DMS114 treated with DMSO at 0.1 percent for 48 hours (cell line): ENCODE data around the gene GPR39.

Source experiments
- DNase-seq: peaks from one replicate; lab custom pipeline; 2025; ENCODE audit not compliant: unreplicated experiment; lab: John Stamatoyannopoulos, UW

Gene GPR39

DNA sequence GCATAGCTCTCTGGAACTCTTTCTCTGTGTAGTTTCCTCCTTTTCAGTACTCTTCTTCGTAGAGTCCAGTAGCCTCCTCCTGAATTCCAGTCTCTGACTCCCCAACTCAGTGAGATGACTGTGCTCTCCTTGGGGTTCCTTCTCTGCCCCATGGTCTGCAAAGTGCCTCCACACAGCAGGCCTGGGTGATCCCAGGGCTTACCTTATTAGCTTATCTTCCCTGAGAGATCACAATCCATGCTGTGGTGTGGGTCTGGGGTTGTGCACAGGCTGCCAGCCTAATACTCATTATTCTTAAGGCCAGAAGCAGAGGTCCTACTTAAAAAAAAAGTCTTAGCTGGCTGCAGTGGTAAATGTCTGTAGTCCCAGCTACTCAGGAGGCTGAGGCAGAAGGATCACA, 4.6 kb upstream of the GPR39 start:
- DNase-seq = no peak

DNA sequence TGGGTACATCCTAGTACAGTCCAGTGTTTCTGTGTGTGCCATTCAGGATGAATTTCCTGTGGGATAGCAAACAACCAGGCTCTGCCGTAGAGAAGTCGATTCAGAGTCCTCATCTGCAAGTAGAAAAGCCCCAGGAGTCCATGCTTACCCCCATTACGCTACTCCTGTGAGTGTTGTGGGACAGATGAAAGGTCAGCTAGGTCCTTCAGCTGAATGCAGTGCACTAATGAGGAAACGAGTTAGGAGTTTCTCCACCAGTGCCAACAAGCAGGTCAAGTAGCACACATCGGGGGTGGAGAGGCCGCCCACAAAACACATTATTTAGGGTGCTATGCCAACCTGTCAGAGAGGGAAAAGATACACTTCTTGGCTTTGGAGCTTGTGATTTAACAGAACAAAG, 2.5 kb upstream of the GPR39 start:
- no peak for DNase-seq

DNA sequence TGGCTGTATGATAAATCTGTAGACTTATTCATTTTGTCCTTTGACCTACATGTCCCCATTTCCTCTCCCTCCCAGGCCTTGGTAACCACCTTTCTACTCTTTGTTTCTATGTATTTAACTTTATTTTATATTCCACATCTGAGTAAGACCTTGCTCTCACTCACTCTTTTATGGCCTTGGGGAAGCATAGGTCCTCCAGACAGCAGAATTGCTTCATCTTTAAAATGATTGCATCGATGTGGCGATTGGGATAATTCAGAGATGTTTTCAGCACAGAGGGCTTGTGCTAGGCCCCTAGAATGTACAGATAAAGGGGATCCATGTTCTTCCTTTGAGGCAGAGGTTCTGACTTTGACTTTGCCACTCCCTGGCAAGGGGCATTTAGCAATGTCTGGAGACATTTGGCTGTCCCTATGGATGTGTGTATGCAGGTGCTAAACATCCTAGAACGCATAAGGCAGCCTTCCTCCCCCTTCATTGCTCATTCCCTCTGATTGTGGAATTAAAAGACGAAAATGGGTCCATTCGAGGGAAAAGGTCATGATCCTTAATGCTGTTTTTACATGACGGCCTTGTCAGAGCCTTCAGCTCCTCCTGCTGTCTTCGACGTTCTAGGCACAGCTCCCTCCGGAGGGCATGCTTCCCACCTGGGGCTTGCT, 1.2 kb upstream of the GPR39 start:
- DNase-seq = no peak

DNA sequence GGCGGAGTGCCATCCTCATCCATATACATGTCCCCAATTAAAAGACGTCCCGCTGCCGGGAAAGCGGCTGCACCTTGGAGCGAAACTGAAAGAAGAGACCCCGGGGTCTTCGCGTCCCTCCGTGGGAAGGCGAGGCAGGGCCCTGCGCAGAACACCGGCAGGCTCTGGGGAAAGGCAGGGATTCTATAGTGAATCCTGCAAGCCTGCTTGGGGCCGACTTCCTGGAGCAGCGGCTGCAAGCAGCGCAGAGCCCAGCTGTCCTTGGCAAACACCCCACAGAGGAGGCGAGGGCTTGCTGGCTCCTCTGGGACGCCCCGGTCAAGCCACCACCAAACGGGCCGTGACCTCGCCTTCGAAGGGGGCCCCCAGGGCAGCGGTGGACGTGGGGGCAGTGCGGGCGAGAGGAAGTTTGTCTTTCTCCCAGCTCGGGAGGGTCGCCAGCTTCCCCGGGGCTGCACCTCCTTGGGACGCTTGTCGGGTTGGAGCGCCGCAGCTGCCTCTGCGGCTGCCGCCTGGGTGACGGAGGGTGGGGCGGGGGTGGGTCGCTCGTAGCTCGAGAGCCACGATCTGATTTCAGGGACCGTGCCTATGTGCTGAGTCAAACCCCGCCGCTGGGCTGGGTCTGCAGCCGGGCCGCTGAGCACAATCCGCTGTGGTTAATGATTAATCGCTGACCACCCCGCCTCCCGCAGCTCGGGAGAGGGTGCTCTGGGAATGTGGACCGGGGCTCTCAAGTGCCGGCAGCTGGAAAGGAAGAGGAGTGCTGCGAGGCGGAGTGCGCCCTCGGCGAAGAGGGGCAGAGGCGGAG, 486 bp upstream of the GPR39 start:
- DNase-seq = no peak

DNA sequence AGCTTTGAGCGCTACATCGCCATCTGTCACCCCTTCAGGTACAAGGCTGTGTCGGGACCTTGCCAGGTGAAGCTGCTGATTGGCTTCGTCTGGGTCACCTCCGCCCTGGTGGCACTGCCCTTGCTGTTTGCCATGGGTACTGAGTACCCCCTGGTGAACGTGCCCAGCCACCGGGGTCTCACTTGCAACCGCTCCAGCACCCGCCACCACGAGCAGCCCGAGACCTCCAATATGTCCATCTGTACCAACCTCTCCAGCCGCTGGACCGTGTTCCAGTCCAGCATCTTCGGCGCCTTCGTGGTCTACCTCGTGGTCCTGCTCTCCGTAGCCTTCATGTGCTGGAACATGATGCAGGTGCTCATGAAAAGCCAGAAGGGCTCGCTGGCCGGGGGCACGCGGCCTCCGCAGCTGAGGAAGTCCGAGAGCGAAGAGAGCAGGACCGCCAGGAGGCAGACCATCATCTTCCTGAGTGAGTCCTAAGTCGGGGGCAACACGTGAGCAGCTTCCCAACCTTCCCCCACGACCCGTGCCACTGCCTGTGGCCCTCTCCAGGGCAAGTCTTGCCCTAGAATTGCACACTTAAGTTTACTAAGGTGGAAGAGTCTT, 928 bp downstream of the GPR39 start:
- DNase-seq = no peak

DNA sequence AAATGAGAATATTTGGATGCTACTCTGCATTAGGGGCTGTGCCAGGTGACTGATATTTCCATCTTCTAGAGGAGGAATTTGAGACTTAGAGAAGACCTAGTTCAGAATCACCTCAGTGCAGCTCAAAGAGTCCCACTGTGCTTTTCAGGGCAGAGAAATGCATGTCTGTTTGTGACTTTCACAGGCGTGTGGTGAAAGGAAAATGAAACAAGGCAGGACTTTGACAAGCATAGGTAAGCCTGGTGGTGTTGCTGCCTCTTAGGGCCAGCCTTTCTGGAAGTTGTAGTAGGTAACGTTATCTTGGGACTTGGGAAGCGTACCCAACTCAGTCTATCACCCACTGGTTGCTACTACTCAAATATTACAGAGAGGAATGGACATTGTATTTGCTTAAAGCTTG, 2.6 kb downstream of the GPR39 start:
- no peak for DNase-seq

DNA sequence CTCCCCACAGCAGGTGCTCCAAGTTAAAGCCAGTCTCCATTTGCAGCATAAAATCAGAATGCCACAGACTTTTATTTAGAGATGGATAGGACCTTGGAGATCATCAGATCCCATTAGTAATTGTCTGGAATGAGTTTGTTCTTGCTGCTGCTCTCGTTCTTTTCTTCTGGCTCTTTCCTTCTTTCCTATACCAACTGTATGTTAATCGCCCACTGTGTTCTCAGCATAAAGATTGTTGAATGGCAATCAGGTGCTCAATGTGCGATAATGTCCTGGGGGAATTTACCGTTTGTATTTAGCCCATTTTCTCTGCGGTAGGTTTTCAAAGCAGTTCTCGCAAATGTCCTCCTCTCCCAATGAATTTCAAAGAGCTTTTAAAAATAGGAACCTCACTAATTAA, 3.3 kb downstream of the GPR39 start:
- DNase-seq = no peak

DNA sequence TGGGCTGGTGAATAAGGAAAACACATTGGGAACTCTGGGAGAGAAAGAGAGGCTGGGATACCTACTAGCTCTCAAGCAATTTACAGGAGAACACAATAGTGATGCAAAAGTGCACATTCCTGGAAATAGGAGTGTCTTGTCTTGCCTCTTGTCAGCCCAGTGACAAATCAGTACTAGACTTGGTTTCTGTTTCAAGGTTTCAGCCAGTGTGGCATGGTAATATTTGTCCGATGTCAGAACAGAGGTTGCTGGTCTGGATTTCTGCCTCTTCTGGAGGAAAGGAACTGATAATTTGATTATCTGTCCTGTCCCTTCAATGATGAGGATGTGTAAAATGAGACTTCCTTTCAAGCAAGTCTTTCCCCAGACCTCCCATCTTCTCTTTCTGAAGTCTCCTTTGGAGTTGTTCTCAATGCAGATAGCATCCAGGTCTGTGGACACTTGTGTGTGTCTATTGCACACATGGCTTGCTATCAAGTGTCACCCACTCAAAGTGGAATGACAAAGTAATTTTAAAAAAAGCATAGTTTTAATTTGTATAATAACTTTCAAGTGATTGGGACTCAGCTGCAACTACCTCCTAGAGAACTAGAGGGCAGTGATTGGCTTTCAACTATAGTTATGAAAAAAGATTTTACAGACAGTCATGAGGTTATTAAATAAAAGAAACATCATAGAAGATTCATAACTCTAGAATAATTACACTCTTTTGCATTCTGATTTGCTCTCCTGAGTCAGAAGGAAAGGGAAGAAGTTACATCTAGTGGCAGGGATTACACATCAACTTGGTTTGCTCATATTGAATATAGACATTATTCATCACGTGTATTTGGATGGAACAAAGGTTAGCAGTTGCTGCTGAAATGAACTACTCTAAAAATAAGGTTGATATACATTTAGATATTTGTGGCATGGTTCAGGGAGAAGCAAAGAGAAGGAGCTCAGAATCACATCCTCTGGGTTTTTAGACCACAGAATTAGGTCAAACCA, 4.5 kb downstream of the GPR39 start:
- no peak for DNase-seq

DNA sequence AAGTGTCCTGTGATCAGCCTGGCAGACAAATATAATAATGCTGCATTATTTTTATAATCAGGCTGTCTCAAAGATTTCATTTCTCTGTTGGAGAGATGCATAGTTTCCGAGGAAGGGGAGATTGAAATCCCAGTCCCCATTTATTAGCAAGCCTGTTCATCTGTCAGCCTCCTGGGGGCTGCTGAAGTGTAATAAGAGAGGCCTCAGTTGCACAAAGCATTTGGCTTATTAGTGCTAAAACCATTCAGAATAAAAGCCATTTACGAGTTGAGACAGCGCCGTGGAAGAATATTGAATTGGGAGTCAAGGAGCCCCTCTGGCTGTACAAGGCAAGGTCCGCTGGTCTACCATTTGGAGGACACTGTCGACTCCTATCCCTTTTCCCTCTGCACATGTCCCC, 6.1 kb downstream of the GPR39 start:
- no peak for DNase-seq

DNA sequence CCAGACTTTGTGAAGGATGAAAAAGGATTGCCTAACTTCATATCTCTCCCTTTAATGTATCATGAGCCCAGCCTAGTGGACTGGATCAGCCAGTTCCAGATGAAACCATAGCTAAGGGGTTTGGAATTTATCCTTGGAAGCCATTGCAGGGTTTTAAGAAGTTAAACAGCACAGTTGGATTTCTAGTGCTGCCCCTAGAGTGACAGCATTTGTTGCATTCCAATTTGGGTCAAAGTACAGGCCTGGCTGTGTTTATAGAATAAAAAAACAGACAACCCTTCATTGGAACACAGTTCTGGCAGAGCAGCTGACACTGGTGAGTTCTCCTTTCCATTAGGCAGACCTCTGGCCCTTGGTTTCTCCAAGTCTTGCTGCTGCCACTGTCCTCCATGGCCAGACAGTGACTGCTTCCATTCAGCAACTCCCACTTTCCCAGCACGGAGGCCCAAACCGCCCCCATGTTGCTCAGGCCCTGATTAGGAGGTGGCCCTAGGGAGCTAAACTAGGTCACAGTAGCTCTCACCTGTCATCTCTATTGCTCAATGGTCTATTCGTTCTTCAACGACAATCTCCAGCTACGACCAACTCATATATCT, 8.0 kb downstream of the GPR39 start:
- DNase-seq = no peak

DNA sequence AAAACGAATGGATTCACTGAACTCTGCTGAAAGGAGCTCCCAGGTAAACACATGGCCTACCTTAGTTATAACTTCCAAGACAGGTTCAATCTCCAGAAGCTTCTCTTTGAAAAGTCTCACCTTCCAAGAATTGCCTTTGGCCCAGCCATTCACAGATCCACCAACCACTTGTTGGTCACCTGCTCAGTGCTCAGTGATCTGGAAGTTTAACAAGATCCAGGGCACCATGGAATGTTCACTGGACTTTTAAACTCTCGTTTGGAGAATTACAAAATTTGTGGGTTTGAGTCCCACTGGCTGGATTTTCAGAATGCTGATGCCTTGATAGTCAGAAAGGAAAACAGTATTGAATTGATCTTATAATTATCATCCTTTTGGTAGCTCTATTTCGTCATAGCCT, 9.4 kb downstream of the GPR39 start:
- no peak for DNase-seq

DNA sequence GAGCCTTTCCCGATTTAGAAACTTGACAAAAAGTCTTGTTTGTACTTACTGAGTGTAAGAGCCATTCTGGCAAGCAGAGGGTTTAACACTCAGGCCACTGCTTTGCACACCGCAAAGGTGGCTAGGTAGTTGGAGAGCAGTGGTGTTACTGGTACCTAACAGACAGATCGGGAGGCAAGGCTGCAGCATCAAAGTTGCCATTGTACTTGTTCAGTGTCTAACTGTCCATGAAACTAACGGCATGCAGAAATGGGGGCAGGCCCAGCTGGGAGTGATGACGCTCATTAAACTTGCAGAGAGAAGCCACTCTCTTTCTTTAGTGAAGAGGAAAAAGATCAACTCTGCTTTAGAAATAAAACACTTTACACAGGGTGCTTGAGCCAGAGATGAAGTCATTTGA, 10.1 kb downstream of the GPR39 start:
- DNase-seq = no peak

DNA sequence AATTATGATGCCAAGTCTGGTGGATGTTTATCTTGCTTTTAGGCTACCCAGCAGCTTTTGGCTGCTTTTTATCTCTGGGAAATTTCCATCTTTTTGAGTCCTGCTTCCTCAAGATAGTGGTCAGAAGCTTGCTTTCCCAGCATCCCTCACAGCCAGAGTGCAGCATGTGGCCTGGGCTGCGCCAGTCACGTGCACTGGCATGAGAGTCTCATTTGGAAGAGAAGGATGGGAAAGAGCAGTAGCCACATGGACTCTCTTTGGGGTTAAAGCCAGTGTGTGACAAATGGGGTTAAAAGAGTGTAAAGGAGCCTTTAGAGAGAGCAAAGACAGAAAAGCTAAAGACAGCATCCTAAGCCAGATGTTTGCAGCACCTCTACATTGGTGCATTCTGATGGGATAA, 12.7 kb downstream of the GPR39 start:
- no peak for DNase-seq

DNA sequence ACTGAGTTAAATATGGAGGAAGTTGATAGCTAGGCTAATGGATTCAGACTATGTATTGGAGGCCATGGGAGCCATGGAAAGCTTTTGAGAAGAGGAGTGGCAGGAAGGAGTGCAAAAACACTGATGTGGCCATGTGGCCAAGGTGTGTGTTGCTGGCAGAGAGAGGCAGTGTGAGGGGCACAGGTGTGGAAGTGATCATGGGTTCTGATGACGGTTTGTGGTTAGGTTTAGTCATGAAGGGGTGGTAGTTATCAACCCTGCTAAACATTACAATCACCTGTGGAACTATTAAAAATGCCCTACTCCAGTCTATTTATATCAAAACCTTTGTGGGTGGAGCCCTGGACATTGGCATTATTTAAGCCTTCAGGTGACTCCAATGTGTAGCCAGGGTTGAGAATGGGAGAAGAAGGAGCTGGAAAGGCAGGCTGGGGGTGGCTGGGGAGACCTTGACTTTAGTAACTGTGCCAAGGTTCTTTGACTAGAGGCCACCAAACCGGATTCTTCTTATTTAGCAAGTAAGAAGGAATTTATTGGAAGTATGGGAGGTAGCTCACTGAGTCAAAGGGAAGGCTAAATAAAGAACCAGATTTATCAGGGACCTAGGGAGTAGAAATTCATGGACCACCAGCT, 13.5 kb downstream of the GPR39 start:
- no peak for DNase-seq

DNA sequence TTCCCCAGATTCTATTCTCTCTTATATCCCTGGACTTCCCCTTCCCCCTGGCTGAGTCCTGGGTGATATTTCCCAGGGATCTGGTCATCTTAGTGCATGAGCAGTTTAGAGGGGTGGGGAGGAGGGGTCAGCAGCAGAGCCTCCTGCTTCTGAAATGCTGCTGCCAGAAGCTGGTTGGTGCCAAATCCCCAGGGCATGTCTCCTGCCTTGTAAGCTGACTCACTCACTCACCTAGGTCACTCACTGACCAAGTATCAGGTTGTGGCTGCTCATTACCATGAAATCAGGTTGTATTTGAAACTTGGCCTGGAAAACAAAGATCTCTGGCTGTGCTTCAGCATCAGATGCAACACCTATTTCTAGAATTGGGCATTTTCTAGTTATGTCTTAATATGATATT, 14.3 kb downstream of the GPR39 start:
- no peak for DNase-seq

DNA sequence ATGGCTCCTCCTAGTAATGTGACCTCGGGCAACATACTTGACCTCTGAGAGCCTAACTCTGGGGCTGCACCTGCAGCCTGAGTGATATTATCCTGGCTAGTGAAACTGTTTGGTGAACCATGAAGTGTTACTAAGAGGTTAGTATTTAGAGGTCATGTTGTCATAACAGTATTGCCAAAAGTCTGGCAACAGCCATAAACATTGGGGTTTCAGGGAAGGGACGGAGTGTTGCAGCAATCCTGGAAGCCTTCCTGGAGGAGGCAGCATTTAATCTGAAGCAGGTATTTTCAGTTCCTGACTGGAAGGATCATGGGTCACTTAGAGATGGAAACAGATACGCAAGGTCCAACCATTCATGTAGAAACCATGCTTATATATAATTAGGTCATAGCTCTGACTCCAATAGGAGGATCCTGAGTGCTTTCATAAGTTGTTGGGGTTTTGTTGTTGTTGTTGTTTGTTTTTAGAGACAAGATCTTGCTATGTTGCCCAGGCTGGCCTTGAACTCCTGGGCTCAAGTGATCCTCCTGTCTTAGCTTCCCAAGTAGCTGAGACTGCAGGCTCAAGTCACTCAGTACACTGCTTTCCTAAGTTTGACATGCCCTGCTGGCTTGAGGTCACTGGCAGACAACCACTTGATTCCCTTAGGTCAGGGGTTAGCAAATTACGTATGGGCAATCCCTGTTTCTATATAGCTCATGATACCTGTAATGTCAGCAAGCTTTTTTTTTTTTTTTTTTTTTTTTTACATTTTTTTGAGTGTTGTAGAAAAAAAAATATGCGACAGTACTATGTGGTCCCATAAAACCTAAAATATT, 21.5 kb downstream of the GPR39 start:
- no peak for DNase-seq

DNA sequence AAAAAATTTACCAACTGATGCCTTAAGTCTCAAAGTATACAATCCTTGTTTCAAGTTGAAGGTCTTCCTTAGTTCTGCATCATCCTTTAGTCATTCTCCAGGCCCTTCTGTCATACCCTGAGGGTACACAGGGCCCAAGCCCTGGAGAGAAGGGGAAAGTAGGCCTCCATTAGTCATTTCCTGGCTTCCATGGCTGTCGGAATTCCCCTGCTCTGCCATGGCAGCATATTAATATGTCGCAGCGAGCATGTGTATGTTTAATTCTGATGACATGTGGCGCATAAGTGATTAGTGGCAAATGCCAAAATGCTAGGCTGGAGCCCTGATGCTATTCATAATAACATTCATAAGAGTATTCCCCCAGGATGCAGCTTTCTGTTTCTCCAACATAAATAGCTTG, 22.1 kb downstream of the GPR39 start:
- no peak for DNase-seq

DNA sequence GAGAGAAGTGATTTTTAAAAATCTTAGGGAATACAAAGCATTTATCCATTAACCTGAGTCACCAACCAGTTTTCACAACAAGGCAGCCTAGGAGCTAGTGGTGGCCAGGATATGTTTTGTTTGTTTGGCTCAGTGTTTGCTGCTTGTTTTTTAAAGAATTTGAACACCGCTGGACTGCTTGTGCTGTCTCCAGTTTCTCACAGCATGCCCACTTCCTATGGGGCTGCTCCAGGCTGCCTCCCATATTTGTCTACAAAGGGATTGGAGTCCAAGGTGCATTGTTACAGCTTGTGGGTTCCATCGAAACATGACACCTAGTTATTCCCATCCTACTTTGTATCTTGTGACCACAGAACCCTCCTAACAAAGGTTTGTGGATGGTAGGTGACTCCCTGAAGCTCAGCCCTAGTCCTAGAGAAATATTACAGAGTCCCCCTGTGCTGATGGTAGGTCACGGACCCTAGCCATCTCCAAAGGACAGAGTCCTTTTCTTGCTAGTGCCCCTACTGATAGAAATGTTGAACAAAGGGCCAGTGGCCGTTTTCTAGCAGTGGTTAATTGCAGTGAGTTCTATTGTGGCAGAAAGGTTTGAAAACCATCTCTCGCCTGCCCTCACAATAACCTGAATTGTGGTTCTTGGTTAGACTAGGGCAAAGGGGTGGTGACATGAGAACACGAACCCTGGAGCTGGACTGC, 23.2 kb downstream of the GPR39 start:
- no peak for DNase-seq

DNA sequence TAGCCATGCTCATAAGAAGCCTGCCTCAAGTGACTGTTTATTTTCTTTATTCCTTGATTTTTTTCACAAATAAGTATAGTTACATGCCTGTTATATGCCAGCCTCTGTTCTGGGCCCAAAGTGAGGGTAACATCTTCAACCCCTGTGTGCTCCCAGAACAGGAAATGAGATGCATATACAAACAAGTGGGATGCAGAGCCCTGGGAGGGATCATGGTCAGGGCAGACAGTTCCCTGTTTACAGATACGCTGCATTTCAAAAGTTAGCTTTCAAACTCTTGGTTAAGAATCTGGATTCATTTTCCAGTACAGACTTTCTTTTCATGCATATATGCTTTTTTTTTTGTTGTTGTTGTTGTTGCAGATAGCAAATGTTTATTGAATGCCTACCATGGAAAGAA, 24.4 kb downstream of the GPR39 start:
- DNase-seq = no peak
